Endothelial cell of umbilical vein (primary cell): Measurements from ENCODE around the gene PHACTR1. TPM values are rescaled to one million over a fixed set of nuclear protein-coding genes. Genes with fewer than 3 reads are reported as not detected.

Source experiments
- BruUV-seq: library from RNA; stranded (reverse); fragments of 400-500 nt; replicated peaks from 2 replicates; lab custom pipeline; 2021; lab: Mats Ljungman, UMichigan
- CTCF ChIA-PET: fragments of 300-600, 350-600 bp; sonication (Branson Sonifier 250); formaldehyde crosslinking; loops from one replicate; lab custom pipeline; 2021; ENCODE audit warnings: antibody characterized with exemption, inconsistent platforms; lab: Charles Lee
- POLR2A ChIA-PET: fragments of 300-600, 350-600 bp; sonication (Branson Sonifier 250); formaldehyde crosslinking; loops from one replicate; lab custom pipeline; 2021; ENCODE audit warnings: antibody characterized with exemption, inconsistent platforms; lab: Charles Lee
- DNase-seq: peaks from one replicate; pipeline ENCODE4 v3.0.0-alpha.2; 2011; ENCODE audit warnings: low read depth, low spot score
- FAIRE-seq: peaks from 2 replicates; lab custom pipeline; 2011; peaks lifted over from hg19 to GRCh38; lab: Jason Lieb, UNC
- H2AFZ ChIP-seq: 2 replicates; pipeline ENCODE4 v1.6.0; 2012; ENCODE audit warnings: low read depth, low read length, control low read depth, inconsistent platforms
- H3K27ac ChIP-seq: 2 replicates; pipeline ENCODE4 v1.5.1; 2011; ENCODE audit warnings: low read depth, mild to moderate bottlenecking, control low read depth, low read length, moderate library complexity; ENCODE audit not compliant: insufficient read depth
- H3K27me3 ChIP-seq, 2 experiments: 2 replicates each; pipeline versions ENCODE4 v1.6.0 to v1.6.1; 2011; ENCODE audit warnings: low read length in 2 of 2, mixed read lengths in 1 of 2; ENCODE audit not compliant: control insufficient read depth in 2 of 2, insufficient read depth in 2 of 2
- H3K36me3 ChIP-seq, 2 experiments: 2 replicates in 1 of 2; 3 replicates in 1 of 2; pipeline ENCODE4 v1.5.1; 2011; ENCODE audit warnings: low read length in 2 of 2, mild to moderate bottlenecking in 1 of 2, moderate library complexity in 1 of 2; ENCODE audit not compliant: control insufficient read depth in 2 of 2, insufficient read depth in 2 of 2; ENCODE audit errors: extremely low read depth in 1 of 2
- H3K4me1 ChIP-seq: 3 replicates; pipeline ENCODE4 v1.5.1; 2011; ENCODE audit warnings: mild to moderate bottlenecking, low read length; ENCODE audit not compliant: control insufficient read depth, insufficient read depth; ENCODE audit errors: extremely low read depth
- H3K4me2 ChIP-seq: 2 replicates; pipeline ENCODE4 v1.6.1; 2011; ENCODE audit warnings: low read length, control low read depth, mixed read lengths; ENCODE audit not compliant: insufficient read depth
- H3K4me3 ChIP-seq, 3 experiments: fragments of 200-600 bp in 1 of 3; sonication (generic), shearing (Covaris generic) in 1 of 3; replicated peaks in 1 of 3; 2 replicates each; pipeline ENCODE4 v1.5.1; 2011 to 2016; ENCODE audit warnings: control low read depth in 3 of 3, low read length in 3 of 3, mild to moderate bottlenecking in 2 of 3, inconsistent platforms in 1 of 3, low read depth in 1 of 3, moderate library complexity in 1 of 3; ENCODE audit not compliant: insufficient read depth in 1 of 3
- H3K79me2 ChIP-seq: 2 replicates; pipeline ENCODE4 v1.6.0; 2012; ENCODE audit warnings: low read length, inconsistent platforms; ENCODE audit not compliant: control insufficient read depth, insufficient read depth
- H3K9ac ChIP-seq: replicated peaks from 2 replicates; pipeline ENCODE3; 2011; ENCODE audit warnings: low read length, control low read depth; ENCODE audit not compliant: insufficient read depth; ENCODE audit errors: extremely low read depth
- H3K9me1 ChIP-seq: replicated peaks from 3 replicates; pipeline ENCODE4 v1.6.0; 2011; ENCODE audit warnings: mild to moderate bottlenecking, low read length; ENCODE audit not compliant: control insufficient read depth, insufficient read depth; ENCODE audit errors: extremely low read depth
- H3K9me3 ChIP-seq: replicated peaks from 2 replicates; pipeline ENCODE4 v1.5.1; 2012; ENCODE audit warnings: low read length, inconsistent platforms; ENCODE audit not compliant: control insufficient read depth, insufficient read depth
- H4K20me1 ChIP-seq: replicated peaks from 2 replicates; pipeline ENCODE3; 2011; ENCODE audit warnings: mild to moderate bottlenecking, low read length; ENCODE audit not compliant: control insufficient read depth, insufficient read depth; ENCODE audit errors: extremely low read depth
- CTCF ChIP-seq, 2 donors: IDR thresholded peaks; 1 replicate in 1 of 2; 2 replicates in 1 of 2; pipeline ENCODE4 v1.5.1; 2011; ENCODE audit warnings: low read length in 2 of 2, mild to moderate bottlenecking in 2 of 2, moderate library complexity in 2 of 2, control low read depth in 1 of 2, inconsistent platforms in 1 of 2, low read depth in 1 of 2; ENCODE audit not compliant: insufficient read depth in 1 of 2; ENCODE audit errors: extremely low read depth in 1 of 2
- FOS ChIP-seq: IDR thresholded peaks from 2 replicates; pipeline ENCODE4 v1.6.1; 2011; ENCODE audit warnings: mild to moderate bottlenecking, low read length, moderate library complexity, borderline replicate concordance; ENCODE audit not compliant: insufficient read depth
- dilution Hi-C: fragments of 300-500 bp; cut with MboI; formaldehyde crosslinking; loops from one replicate; pipeline ENCODE4 v1.15.0; 2019; ENCODE audit warnings: low sequenced_read_pairs; ENCODE audit not compliant: extremely low pct_ligation_motif_present
- intact Hi-C: fragments of 100-400 bp; cut with micrococcal nuclease; formaldehyde crosslinking; loops from one replicate; pipeline ENCODE4 v1.10.0; 2022
- polyA plus RNA-seq, 4 experiments: library from polyadenylated mRNA; depleted of rRNA in 3 of 4; stranded (reverse) in 3 of 4; unstranded in 1 of 4; fragments of >200 nt; gene quantifications; 2 replicates each; pipeline versions ENCODE4 v1.2.1 to v1.2.3, GENCODE V29; 2011 to 2012; ENCODE audit warnings: missing spikeins in 1 of 4
- total RNA-seq: library from RNA; stranded (reverse); gene quantifications from 2 replicates; pipeline ENCODE4 v1.2.3, GENCODE V29; 2021

The PHACTR1 gene
- total and polyA plus RNA-seq, 2 donors (not counting 3 experiments of a cell fraction or from before 2014, with no cell fraction given) = 2.4 to 23.2 TPM

GRCh38 chr6:13071550-13072345 lies 355.2 kb downstream of the PHACTR1 start:
- POLR2A ChIA-PET = no interaction called here
- FAIRE-seq = no peak

More at GRCh38 chr6:13071550-13072345, 355.2 kb downstream of the PHACTR1 start:
- H2AFZ ChIP-seq = no peak overlapping the region
- CTCF ChIA-PET = no interaction called here
- intact Hi-C loops = no loop called here
- H3K4me1 ChIP-seq = peaks cover 10% of the 10 kb centered on the region
- no peaks in the 10 kb centered on the region for H3K9me3 ChIP-seq
- TF ChIP-seq CTCF (IDR thresholded peaks at IDR 0.05; ENCODE audit: extremely low read depth in 1 of 2, insufficient read depth in 1 of 2, low read depth in 1 of 2, low read length in 2 of 2) (no peak), FOS (no peak)
- dilution Hi-C loops = no loop called here
- no peak overlapping the region for H3K27ac ChIP-seq
- no TSS peak for BruUV-seq
- no peak overlapping the region for H3K4me2 ChIP-seq
- no peaks in the 10 kb centered on the region for H3K27me3 ChIP-seq
- H4K20me1 ChIP-seq = no peaks in the 10 kb centered on the region
- no peak overlapping the region for H3K4me3 ChIP-seq
- no peaks in the 10 kb centered on the region for H3K9me1 ChIP-seq
- no peak for DNase-seq
- no peak overlapping the region for H3K9ac ChIP-seq
- no peaks in the 10 kb centered on the region for H3K36me3 ChIP-seq
- no peaks in the 10 kb centered on the region for H3K79me2 ChIP-seq
